ENCODE measurements around the gene TRAF2.

GRCh38 chr9:136858452-136858843 lies 27.9 kb upstream of the TRAF2 start:
- no peak for TF ChIP-seq CTCF (conservative IDR thresholded peaks at IDR 0.05; ENCODE audit: low read depth, low read length)
- no peak for TF ChIP-seq EZH2 (IDR thresholded peaks at IDR 0.05; ENCODE audit: borderline replicate concordance, low read depth, low read length, poor library complexity, severe bottlenecking)
